Naive thymus-derived CD8-positive, alpha-beta T cell (primary cell): ENCODE data around the gene SFI1. TPM values are rescaled to one million over a fixed set of nuclear protein-coding genes. Genes with fewer than 3 reads are reported as not detected.

Experiments used
- ATAC-seq, 2 donors: fragments of 150-1000 bp; cut with Tn5 transposase in 1 of 2; sonication (Bioruptor Pico), chemical (Tn5 transposase) in 1 of 2; 1 replicate in 1 of 2; 2 replicates in 1 of 2; pipeline ENCODE4 v1.10.0; 2021; ENCODE audit warnings: mild to moderate bottlenecking in 2 of 2, moderate library complexity in 2 of 2
- POLR2A ChIA-PET: fragments of 350-600 bp; sonication (Branson Sonifier 250); formaldehyde crosslinking; loops from one replicate; lab custom pipeline; 2021; ENCODE audit warnings: antibody characterized with exemption; lab: Charles Lee
- DNase-seq, 10 donors: peaks; one replicate each; pipeline versions ENCODE4 v3.0.0 to v3.0.0-alpha.2; 2020 to 2022
- H3K27ac Mint-ChIP-seq, 10 donors: one replicate each; pipeline ENCODE4 v1.8.0; 2020 to 2022; ENCODE audit warnings: mild to moderate bottlenecking in 10 of 10, mixed read lengths in 10 of 10, moderate library complexity in 4 of 10, inconsistent platforms in 1 of 10
- H3K27me3 Mint-ChIP-seq, 5 donors: one replicate each; pipeline ENCODE4 v1.8.0; 2021 to 2022; ENCODE audit warnings: mixed read lengths in 5 of 5
- H3K36me3 Mint-ChIP-seq, 3 donors: one replicate each; pipeline ENCODE4 v1.8.0; 2020 to 2022; ENCODE audit warnings: mixed read lengths in 3 of 3, mild to moderate bottlenecking in 2 of 3, inconsistent platforms in 1 of 3
- H3K4me1 Mint-ChIP-seq, 4 donors: one replicate each; pipeline ENCODE4 v1.8.0; 2021 to 2022; ENCODE audit warnings: mixed read lengths in 4 of 4
- H3K4me3 Mint-ChIP-seq, 10 donors: one replicate each; pipeline ENCODE4 v1.8.0; 2020 to 2022; ENCODE audit warnings: mild to moderate bottlenecking in 10 of 10, mixed read lengths in 10 of 10, moderate library complexity in 6 of 10, inconsistent platforms in 1 of 10
- H3K9me3 Mint-ChIP-seq, 9 donors: one replicate each; pipeline ENCODE4 v1.8.0; 2020 to 2022; ENCODE audit warnings: mixed read lengths in 9 of 9, mild to moderate bottlenecking in 3 of 9, inconsistent platforms in 1 of 9, moderate library complexity in 1 of 9
- polyA plus RNA-seq, 3 donors: library from polyadenylated mRNA; unstranded; fragments of 300-500 nt; fragmentation: Illumina TruSeq; gene quantifications; one replicate each; pipeline ENCODE4 v1.2.3, GENCODE V29; 2021
- total RNA-seq, 8 experiments: library from RNA in 2 of 8; stranded (reverse) in 2 of 8; gene quantifications; one replicate each; pipeline ENCODE4 v1.2.3 and lab custom pipeline; 2021 to 2026

Gene SFI1
- total and polyA plus RNA-seq, 5 experiments from 2014 or later: 23.1 to 371 (median 49.8) TPM

DNA sequence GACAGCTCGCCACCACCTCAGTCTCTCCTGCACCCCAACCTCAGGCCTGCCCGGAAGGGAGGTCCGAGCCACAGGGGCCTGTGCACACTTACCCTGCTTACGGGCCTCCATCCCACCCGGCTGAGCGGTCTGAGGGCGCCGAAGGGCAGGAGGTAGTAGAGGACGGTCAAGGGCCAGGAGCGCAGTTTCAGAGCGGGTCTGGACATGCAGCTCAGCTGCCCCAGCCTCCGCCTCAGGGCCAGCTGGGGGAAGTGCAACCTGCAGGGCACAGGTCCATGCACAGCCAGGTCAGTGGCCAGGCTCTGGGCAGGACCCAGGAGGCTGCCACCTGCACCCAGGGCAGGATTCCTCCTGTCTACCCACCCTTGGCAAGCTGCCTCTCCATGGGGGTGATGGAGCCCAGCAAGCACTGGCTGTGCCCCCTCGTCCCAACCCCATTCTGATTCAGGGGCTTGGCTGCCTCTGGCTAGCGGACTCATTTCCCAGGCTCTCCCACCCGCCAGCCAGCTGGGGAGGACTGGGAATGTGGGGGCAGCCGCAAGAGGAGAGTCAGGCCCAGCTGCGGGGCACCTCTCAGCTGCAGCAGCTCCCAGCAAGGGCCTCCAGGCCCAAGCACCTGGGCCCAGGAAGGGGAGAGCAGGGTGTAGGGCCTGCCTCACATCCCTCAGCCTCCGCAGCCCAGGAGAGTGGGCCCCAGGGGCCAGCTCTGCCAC, 127.4 kb downstream of the SFI1 start:
- no peak for ATAC-seq

GRCh38 chr22:31625257-31625640, 128.9 kb downstream of the SFI1 start:
- Mint-ChIP-seq H3K4me3 (no peak overlapping the region), H3K9me3 (no peaks in the 10 kb centered on the region), H3K36me3 (peaks cover 0 to 7% (median 0%) of the 10 kb centered on the region in 3 donors), H3K27me3 (no peaks in the 10 kb centered on the region), H3K27ac (peak overlapping the region in 9 of 10 donors; percentile 68 to 94 (median 83)), H3K4me1 (peaks cover 20 to 65% (median 48%) of the 10 kb centered on the region in 4 donors)
- POLR2A ChIA-PET: interaction anchor here (0.7 kb wide), 1 partner anchor 22 kb away, joined by 3 read pairs; no protein-coding TSS in a partner anchor
- DNase-seq (no peak), ATAC-seq (no peak)

More for the DNA sequence above, 127.4 kb downstream of the SFI1 start:
- H3K4me1 Mint-ChIP-seq: peaks cover 13 to 53% (median 37%) of the 10 kb centered on the region in 4 donors
- no peak overlapping the region for H3K4me3 Mint-ChIP-seq
- H3K9me3 Mint-ChIP-seq: no peaks in the 10 kb centered on the region
- H3K27ac Mint-ChIP-seq: peak overlapping the region in 5 of 10 donors; percentile 15 to 86 (median 75)
- POLR2A ChIA-PET: interaction anchor here (0.6 to 1.3 kb wide), 4 partner anchors 10 to 277 kb away, joined by 3 to 9 read pairs (median 3); no protein-coding TSS in a partner anchor
- peaks cover 0 to 17% (median 0%) of the 10 kb centered on the region in 3 donors for H3K36me3 Mint-ChIP-seq
- DNase-seq: no peak
- no peaks in the 10 kb centered on the region for H3K27me3 Mint-ChIP-seq

DNA sequence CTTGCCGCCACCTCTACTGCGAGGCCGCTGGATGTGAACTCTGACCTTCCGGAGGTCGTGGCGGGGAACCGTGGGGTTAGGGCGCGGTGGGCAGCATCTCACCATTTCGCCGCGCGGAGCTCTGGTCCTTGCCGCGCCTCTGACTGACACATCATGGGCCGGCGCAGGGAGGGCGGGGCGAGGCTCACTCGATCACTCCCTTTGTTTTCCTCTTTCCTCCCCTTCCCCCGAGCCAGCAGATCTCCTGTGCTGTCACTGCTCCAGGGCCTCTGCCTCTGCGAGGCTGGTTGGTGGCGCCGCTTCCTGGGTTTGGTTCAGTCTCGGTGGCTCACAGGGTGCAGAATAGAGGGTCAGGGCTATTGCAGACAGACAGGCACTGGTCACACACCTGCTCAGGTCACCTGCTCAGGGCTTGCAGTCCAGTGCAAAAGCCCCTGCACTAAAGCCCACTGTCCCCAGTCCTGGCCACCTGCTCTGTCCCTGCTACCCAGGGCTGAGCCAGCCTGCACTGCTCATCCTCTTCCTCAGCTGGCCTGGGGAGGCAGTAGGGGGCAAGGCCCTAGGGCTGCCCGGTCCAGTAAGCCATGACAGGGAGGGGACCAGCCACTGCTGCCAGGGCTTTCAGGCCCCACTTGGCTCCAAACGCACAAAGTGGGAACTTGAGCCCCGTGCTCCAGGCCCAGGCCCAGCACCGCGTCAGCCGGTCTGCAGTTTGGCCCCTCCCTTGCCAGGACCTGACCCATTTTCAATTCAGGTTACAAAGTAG, 129.5 kb downstream of the SFI1 start:
- POLR2A ChIA-PET: no interaction called here
- Mint-ChIP-seq H3K9me3 (no peaks in the 10 kb centered on the region), H3K4me3 (peak overlapping the region in 1 of 10 donors; percentile 28), H3K36me3 (peaks cover 0 to 2% (median 0%) of the 10 kb centered on the region in 3 donors), H3K27ac (peak overlapping the region in 8 of 10 donors; percentile 24 to 97 (median 78)), H3K4me1 (peaks cover 22 to 68% (median 51%) of the 10 kb centered on the region in 4 donors), H3K27me3 (no peaks in the 10 kb centered on the region)
- DNase-seq (no peak), ATAC-seq (no peak)

DNA sequence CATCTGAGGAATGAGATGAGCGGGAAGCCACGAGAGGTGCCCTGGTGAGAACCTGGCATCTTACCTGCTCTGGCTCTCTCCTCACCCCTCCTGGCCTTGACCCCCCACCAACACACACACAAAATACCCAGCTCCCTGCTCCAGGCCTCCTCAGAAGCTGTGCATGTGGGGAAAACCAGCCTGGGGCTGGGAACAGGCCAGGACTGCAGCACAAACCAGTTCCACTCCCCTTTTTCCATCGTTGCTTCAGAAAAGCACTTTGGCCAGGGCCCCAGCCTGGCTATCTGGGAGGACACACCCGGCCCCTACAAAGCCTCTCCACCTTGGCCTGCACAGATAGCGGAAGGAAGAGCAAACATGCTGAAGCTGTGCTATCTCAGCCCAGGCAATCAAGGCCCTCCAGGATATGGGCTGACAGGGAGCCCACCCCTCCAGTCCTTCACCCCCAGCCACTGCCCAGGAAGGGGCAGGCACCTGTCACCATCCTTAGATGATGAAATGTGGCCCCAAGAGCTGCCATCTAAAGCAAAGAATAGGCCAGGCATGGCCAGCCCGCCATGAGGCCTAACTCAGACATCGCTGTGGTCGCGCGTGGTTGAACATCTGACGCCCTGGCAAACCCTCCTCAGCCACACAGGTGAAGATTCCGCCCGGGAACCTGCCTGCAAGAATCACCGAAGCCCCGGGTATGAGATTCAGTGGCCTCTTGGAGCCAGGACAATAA, 130.3 kb downstream of the SFI1 start:
- Mint-ChIP-seq H3K36me3 (no peaks in the 10 kb centered on the region), H3K4me1 (peaks cover 26 to 73% (median 55%) of the 10 kb centered on the region in 4 donors), H3K4me3 (peak overlapping the region in 1 of 10 donors; percentile 34), H3K27me3 (no peaks in the 10 kb centered on the region), H3K27ac (peak overlapping the region; percentile 63 to 97 (median 88)), H3K9me3 (no peaks in the 10 kb centered on the region)
- no peak for DNase-seq
- ATAC-seq: no peak
- POLR2A ChIA-PET: interaction anchor here (1.2 to 1.5 kb wide), 2 partner anchors 9 to 70 kb away, joined by 3 to 4 read pairs; no protein-coding TSS in a partner anchor

GRCh38 chr22:31627223-31627731, 130.9 kb downstream of the SFI1 start:
- Mint-ChIP-seq H3K27me3 (no peaks in the 10 kb centered on the region), H3K4me3 (peak overlapping the region in 1 of 10 donors; percentile 65), H3K27ac (peak overlapping the region; percentile 81 to 97 (median 90)), H3K4me1 (peaks cover 26 to 69% (median 55%) of the 10 kb centered on the region in 4 donors), H3K36me3 (no peaks in the 10 kb centered on the region), H3K9me3 (no peaks in the 10 kb centered on the region)
- DNase-seq (no peak), ATAC-seq (no peak)
- POLR2A ChIA-PET: interaction anchor here (1.2 to 1.5 kb wide), 2 partner anchors 10 to 71 kb away, joined by 3 to 4 read pairs; no protein-coding TSS in a partner anchor

DNA sequence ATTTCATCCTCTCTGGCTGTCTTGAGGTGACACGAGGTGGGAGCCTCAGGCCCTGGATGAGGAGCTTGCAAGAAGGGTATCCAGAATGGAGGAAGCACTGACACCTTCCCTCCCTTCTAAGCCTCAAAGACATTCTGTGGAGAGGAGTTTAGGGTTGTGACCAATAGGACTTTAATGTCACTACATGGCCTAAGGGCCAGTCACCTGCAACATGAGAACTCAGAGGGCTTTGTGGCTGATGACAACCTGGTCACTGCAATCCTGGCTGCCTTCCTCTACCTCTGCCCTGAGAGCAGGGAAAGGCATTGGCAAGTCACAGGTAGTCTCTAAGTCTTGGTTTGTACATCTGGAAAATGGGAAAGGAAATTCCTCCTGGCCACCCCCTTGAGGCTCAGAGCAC, 132.0 kb downstream of the SFI1 start:
- ATAC-seq (no peak), DNase-seq (no peak)
- H3K9me3 Mint-ChIP-seq: no peaks in the 10 kb centered on the region
- no peaks in the 10 kb centered on the region for H3K36me3 Mint-ChIP-seq
- H3K27ac Mint-ChIP-seq: peak overlapping the region; percentile 81 to 97 (median 90)
- H3K27me3 Mint-ChIP-seq: no peaks in the 10 kb centered on the region
- POLR2A ChIA-PET: interaction anchor here (0.7 kb wide), 1 partner anchor 282 kb away, joined by 3 read pairs; the partner anchor contains the start of gene PATZ1
- H3K4me1 Mint-ChIP-seq: peaks cover 26 to 67% (median 58%) of the 10 kb centered on the region in 4 donors
- peak overlapping the region in 8 of 10 donors; percentile 15 to 93 (median 59) for H3K4me3 Mint-ChIP-seq

DNA sequence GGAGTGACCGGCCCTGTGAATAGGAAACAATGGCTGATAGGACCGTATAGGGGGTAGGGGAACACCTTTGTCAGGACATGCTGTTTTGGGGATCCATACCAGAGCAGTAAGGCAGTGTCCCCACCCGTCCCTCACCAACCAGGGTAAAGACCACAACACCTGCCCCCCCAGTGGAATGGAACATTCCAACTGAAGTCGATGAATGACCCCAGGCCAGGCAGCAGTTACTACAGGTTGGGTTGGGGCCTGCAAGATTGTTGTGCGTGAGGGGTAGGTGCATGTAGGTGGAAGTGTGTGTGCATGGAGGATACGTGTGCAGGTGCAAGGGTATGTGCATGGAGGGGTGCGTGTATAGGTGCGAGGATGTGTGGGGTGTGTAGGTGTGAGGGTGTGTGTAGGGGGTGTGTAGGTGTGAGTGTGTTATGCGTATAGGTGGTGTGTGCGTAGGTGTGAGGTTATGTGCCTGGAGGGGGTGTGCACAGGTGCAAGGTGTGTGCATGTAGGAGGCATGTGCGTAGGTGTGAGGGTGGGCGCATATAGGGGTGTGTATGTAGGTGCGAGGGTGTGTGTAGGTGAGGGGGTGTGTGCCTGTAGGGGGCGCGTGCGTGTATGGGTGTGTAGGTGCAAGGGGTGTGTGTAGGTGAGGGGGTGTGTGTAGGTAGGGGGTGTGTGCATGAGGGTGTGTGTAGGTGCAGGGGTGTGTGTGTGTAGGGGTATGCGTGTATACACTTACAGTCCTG, 132.8 kb downstream of the SFI1 start:
- Mint-ChIP-seq H3K27me3 (no peaks in the 10 kb centered on the region), H3K27ac (peak overlapping the region; percentile 81 to 97 (median 90)), H3K4me3 (peak overlapping the region; percentile 58 to 93 (median 74)), H3K9me3 (no peaks in the 10 kb centered on the region), H3K36me3 (no peaks in the 10 kb centered on the region), H3K4me1 (peaks cover 29 to 72% (median 65%) of the 10 kb centered on the region in 4 donors)
- ATAC-seq (no peak), DNase-seq (no peak)
- POLR2A ChIA-PET: interaction anchor here (0.6 to 2.5 kb wide), 7 partner anchors 48 to 1792 kb away, joined by 3 to 19 read pairs (median 8); partner anchors contain the start of genes DRG1, PATZ1 and PIK3IP1

DNA sequence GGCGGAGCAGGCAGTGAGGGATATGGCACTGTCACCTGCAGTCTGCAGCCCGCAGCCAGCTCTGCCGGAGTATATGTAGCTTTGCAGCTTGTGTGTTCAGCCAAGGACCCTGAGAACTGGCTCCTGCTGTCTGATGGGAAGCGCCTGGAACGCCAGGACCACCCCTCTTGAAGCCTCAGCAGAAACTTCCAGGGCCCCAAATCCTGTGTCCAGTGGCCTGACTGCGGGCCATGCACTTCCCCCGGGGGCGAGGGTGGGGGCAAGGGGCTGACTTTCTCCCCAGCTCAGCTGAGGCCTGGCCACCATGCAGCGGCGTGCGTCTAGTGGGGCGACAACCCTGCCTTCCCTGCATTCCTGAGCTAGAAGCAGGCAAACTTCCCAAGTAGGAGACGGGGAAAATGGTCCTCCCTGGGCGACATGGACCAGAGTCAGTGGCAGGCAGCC, 133.4 kb downstream of the SFI1 start:
- Mint-ChIP-seq H3K4me1 (peaks cover 29 to 69% (median 61%) of the 10 kb centered on the region in 4 donors), H3K27me3 (no peaks in the 10 kb centered on the region), H3K36me3 (no peaks in the 10 kb centered on the region), H3K27ac (peak overlapping the region; percentile 73 to 97 (median 90)), H3K4me3 (peak overlapping the region; percentile 58 to 93 (median 84)), H3K9me3 (no peaks in the 10 kb centered on the region)
- ATAC-seq: no peak
- DNase-seq: no peak
- POLR2A ChIA-PET: interaction anchor here (0.5 to 2.5 kb wide), 20 partner anchors 9 to 1792 kb away, joined by 3 to 24 read pairs (median 6); partner anchors contain the start of genes DRG1, PATZ1, PIK3IP1 and PISD

- DNase-seq (peak; percentile 82 to 94 (median 86)), ATAC-seq (peak; percentile 90 to 94)
- Mint-ChIP-seq H3K4me3 (peak overlapping the region; percentile 83 to 93 (median 88)), H3K4me1 (peaks cover 26 to 68% (median 55%) of the 10 kb centered on the region in 4 donors), H3K27ac (peak overlapping the region; percentile 84 to 97 (median 94)), H3K36me3 (no peaks in the 10 kb centered on the region), H3K27me3 (no peaks in the 10 kb centered on the region), H3K9me3 (no peaks in the 10 kb centered on the region)
- POLR2A ChIA-PET: interaction anchor here (0.5 to 2.5 kb wide), 22 partner anchors 10 to 523 kb away, joined by 3 to 24 read pairs (median 5); partner anchors contain the start of genes DRG1, PATZ1, PIK3IP1 and PISD
These were observed 134.3 kb downstream of the SFI1 start for GRCh38 chr22:31630331-31631329.

- Mint-ChIP-seq H3K4me1 (peaks cover 25 to 68% (median 50%) of the 10 kb centered on the region in 4 donors), H3K4me3 (peak overlapping the region; percentile 62 to 90 (median 76)), H3K27ac (peak overlapping the region; percentile 81 to 94 (median 92)), H3K36me3 (no peaks in the 10 kb centered on the region), H3K27me3 (no peaks in the 10 kb centered on the region), H3K9me3 (no peaks in the 10 kb centered on the region)
- POLR2A ChIA-PET: interaction anchor here (1.1 to 2.5 kb wide), 12 partner anchors 10 to 341 kb away, joined by 3 to 24 read pairs (median 7); partner anchors contain the start of genes DRG1, PATZ1, PISD and SFI1
- DNase-seq (no peak), ATAC-seq (no peak)
These were observed 135.1 kb downstream of the SFI1 start for GRCh38 chr22:31631436-31631835.
